ENCODE measurements around the gene MAN1A1. TPM values are rescaled to one million over a fixed set of nuclear protein-coding genes. Genes with fewer than 3 reads are reported as not detected.
A peak's percentile ranks its signal among the peaks of the same experiment; 100 is the strongest.

Gene MAN1A1
- total RNA-seq, 1 donor = 175 TPM

- no peak overlapping the region for H3K4me3 ChIP-seq (ENCODE audit: low read depth, low read length)
- TF ChIP-seq, protein P1, sequence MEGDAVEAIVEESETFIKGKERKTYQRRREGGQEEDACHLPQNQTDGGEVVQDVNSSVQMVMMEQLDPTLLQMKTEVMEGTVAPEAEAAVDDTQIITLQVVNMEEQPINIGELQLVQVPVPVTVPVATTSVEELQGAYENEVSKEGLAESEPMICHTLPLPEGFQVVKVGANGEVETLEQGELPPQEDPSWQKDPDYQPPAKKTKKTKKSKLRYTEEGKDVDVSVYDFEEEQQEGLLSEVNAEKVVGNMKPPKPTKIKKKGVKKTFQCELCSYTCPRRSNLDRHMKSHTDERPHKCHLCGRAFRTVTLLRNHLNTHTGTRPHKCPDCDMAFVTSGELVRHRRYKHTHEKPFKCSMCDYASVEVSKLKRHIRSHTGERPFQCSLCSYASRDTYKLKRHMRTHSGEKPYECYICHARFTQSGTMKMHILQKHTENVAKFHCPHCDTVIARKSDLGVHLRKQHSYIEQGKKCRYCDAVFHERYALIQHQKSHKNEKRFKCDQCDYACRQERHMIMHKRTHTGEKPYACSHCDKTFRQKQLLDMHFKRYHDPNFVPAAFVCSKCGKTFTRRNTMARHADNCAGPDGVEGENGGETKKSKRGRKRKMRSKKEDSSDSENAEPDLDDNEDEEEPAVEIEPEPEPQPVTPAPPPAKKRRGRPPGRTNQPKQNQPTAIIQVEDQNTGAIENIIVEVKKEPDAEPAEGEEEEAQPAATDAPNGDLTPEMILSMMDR (IDR thresholded peaks at IDR 0.05; ENCODE audit: insufficient read depth, low read length) = no peak
Observed at GRCh38 chr6:119340796-119341487, 8.6 kb downstream of the MAN1A1 start.

GRCh38 chr6:119339941-119340456 is 9.6 kb downstream of the MAN1A1 start:
- DNase-seq (ENCODE audit: low read depth) = no peak
- TF ChIP-seq, protein P1 (IDR thresholded peaks at IDR 0.05; ENCODE audit: insufficient read depth, low read length) = no peak
- no peak overlapping the region for H3K4me3 ChIP-seq (ENCODE audit: low read depth, low read length)

More at GRCh38 chr6:119340796-119341487, 8.6 kb downstream of the MAN1A1 start:
- no peak for DNase-seq (ENCODE audit: low read depth)

DNA sequence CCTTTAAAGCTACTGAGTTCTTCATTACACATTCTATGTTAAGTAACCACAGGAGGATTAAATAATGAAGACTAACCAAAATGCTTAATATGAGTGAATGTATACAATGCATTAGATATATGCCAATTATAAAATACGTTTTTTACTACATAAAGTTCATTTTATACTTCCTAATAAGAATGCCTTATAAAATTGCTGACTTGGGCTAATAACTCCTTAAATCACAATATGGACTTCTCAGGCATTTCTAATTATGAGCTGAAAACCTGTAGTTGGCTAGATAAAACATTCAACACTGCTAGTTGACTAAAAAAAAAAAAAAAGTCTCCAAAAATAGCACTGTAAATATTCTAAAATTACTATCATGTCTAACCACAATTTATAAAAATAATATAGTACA is 11.8 kb downstream of the MAN1A1 start:
- TF ChIP-seq, protein P1 (IDR thresholded peaks at IDR 0.05; ENCODE audit: insufficient read depth, low read length) = no peak
- no peak overlapping the region for H3K4me3 ChIP-seq (ENCODE audit: low read depth, low read length)
- no peak for DNase-seq (ENCODE audit: low read depth)

DNA sequence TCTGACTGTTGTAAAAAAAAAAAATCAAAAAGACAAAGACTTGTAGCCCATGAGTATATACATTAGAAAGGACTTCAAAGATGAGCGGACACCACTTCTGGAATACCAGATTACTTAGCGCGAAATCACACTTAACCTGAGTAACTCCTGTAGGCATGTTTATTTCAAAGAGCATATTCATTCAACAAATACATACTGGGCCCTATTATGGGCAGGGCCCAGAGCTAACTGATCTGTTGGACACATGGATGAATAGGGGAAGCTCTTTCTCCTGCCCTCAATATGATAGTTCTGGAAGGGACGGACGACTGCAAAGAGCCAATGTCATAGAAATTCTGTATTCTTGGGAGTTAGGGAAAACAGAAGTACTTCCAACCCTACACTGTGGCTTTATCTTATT is 12.3 kb downstream of the MAN1A1 start:
- no peak overlapping the region for H3K4me3 ChIP-seq (ENCODE audit: low read depth, low read length)
- TF ChIP-seq, protein P1 (IDR thresholded peaks at IDR 0.05; ENCODE audit: insufficient read depth, low read length) = no peak
- no peak for DNase-seq (ENCODE audit: low read depth)

DNA sequence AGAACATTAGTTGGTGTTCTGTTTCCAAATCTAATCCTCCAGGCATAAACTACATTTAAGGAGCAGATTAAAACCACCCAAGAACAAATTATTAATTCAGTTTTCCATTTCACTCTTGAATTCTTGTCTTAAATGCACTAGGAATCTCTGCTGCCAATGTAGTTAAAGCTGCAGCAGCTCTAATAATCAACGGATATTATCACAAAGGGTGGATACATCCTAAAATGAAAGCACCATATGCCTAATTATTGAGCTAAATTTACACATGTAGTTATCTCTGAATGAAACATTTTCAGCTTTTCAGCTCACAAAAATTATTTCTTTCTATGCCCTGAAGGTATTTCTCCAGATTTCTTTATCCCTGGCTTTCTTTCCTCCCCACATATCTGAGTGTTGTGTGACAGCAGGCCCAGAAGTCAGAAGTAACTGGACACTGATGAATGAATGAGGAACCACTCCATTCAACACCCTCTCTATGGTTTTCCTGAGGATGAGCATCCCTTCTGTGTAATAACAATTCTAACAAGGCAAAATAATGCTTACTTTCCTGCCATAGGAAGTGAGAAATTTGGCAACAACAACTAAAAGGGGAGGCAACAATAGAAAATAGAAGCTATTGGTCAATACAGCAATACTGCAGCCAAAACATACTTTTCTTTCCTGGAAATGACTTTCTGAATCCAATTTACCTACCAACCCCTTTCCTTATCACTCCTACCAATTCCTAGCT is 14.9 kb downstream of the MAN1A1 start:
- H3K4me3 ChIP-seq (ENCODE audit: low read depth, low read length) = no peak overlapping the region
- peak; percentile 62 for DNase-seq (ENCODE audit: low read depth)
- TF ChIP-seq, protein P1 (IDR thresholded peaks at IDR 0.05; ENCODE audit: insufficient read depth, low read length) = no peak

DNA sequence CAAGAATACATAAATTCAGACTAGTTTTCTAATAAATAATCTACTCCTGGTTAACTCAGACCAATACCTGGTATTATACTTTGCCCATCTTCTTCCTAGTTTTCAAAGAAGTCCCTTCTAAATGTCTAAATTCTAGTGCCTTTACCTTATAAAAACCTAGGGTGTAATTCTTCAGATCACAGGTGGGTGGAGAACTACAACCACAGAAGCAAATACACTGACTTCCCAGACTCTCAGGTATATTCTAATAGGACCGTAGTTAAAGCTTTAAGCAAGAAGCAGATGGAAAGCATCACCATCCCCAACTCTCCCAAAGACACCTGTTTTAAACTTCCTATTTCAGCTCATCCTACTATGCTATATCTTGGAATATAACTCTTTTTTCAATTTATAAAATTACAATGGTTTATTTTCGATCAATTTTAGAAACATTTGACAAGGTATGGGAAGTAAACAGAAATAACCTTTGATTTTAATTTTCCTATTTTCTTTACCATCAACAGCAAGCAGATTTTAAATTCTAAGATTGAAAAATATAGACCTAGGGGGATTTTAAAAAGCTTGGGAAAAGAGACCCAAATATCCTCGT is 15.8 kb downstream of the MAN1A1 start:
- TF ChIP-seq, protein P1 (IDR thresholded peaks at IDR 0.05; ENCODE audit: insufficient read depth, low read length) = peak; percentile 31
- H3K4me3 ChIP-seq (ENCODE audit: low read depth, low read length) = no peak overlapping the region
- DNase-seq (ENCODE audit: low read depth) = no peak

Data from fibroblast of the aortic adventitia (primary cell).